HepG2 (cell line): Measurements from ENCODE around the gene SIRT1. TPM values are rescaled to one million over a fixed set of nuclear protein-coding genes. Genes with fewer than 3 reads are reported as not detected.

Experiments
- AHDC1 ChIP-seq: sonication (generic); formaldehyde crosslinking; IDR thresholded peaks from 2 replicates; pipeline ENCODE4 v1.5.1; 2020; ENCODE audit warnings: mild to moderate bottlenecking, missing genetic modification reagents, borderline replicate concordance
- E2F5 ChIP-seq: sonication (generic); formaldehyde crosslinking; conservative IDR thresholded peaks from 2 replicates; pipeline ENCODE4 v1.4.0; 2020; ENCODE audit warnings: missing genetic modification reagents
- HDAC6 ChIP-seq: fragments of 200-600 bp; sonication (generic); IDR thresholded peaks from 2 replicates; pipeline ENCODE4 v1.7.0; 2017; ENCODE audit warnings: mild to moderate bottlenecking, antibody characterized with exemption, low read length, low read depth
- MED13 ChIP-seq: sonication (generic); formaldehyde crosslinking; IDR thresholded peaks from 2 replicates; pipeline ENCODE4 v1.5.0; 2020; ENCODE audit warnings: missing genetic modification reagents
- MTERF4 ChIP-seq: sonication (generic); formaldehyde crosslinking; IDR thresholded peaks from 2 replicates; pipeline ENCODE4 v1.8.0; 2023; ENCODE audit warnings: mild to moderate bottlenecking, missing genetic modification reagents
- MYNN ChIP-seq: sonication (generic); formaldehyde crosslinking; IDR thresholded peaks from 2 replicates; pipeline ENCODE4 v1.4.0; 2020; ENCODE audit warnings: mild to moderate bottlenecking, low read depth, missing genetic modification reagents
- NAIF1 ChIP-seq: sonication (generic); formaldehyde crosslinking; IDR thresholded peaks from 2 replicates; pipeline ENCODE4 v1.5.0; 2020; ENCODE audit warnings: mild to moderate bottlenecking, missing genetic modification reagents, borderline replicate concordance
- PLRG1 ChIP-seq: fragments of 450-650 bp; conservative IDR thresholded peaks from 2 replicates; pipeline ENCODE4 v1.6.1; 2016
- POLR2AphosphoS2 ChIP-seq: IDR thresholded peaks from 2 replicates; pipeline ENCODE4 v1.6.1; 2011; ENCODE audit warnings: low read depth, low read length, improper control_type of control experiment
- RNF219 ChIP-seq: sonication (generic); formaldehyde crosslinking; IDR thresholded peaks from 2 replicates; pipeline ENCODE4 v1.5.0; 2020; ENCODE audit warnings: mild to moderate bottlenecking, missing genetic modification reagents
- RXRA ChIP-seq: sonication (generic); formaldehyde crosslinking; IDR thresholded peaks from 2 replicates; pipeline ENCODE4 v1.5.1; 2020; ENCODE audit warnings: missing genetic modification reagents
- TMF1 ChIP-seq: sonication (generic); formaldehyde crosslinking; IDR thresholded peaks from 2 replicates; pipeline ENCODE4 v1.8.1; 2022; ENCODE audit warnings: low read depth, missing genetic modification reagents
- WIZ ChIP-seq: sonication (generic); formaldehyde crosslinking; IDR thresholded peaks from 2 replicates; pipeline ENCODE4 v1.5.1; 2020; ENCODE audit warnings: mild to moderate bottlenecking, missing genetic modification reagents
- ZNF362 ChIP-seq: sonication (generic); formaldehyde crosslinking; IDR thresholded peaks from 2 replicates; pipeline ENCODE4 v1.4.0; 2020; ENCODE audit warnings: missing genetic modification reagents, mild to moderate bottlenecking, borderline replicate concordance
- ZNF446 ChIP-seq: sonication (generic); formaldehyde crosslinking; IDR thresholded peaks from 2 replicates; pipeline ENCODE4 v1.5.0; 2020; ENCODE audit warnings: mild to moderate bottlenecking, missing genetic modification reagents
- ZNF546 ChIP-seq: sonication (generic); formaldehyde crosslinking; conservative IDR thresholded peaks from 2 replicates; pipeline ENCODE4 v1.8.1; 2023; ENCODE audit warnings: mild to moderate bottlenecking, missing genetic modification reagents
- ZNF772 ChIP-seq: sonication (generic); formaldehyde crosslinking; IDR thresholded peaks from 2 replicates; pipeline ENCODE4 v1.5.0; 2020; ENCODE audit warnings: mild to moderate bottlenecking, missing genetic modification reagents
- ZNF775 ChIP-seq: sonication (generic); formaldehyde crosslinking; IDR thresholded peaks from 2 replicates; pipeline ENCODE4 v1.4.0; 2020; ENCODE audit warnings: missing genetic modification reagents, mild to moderate bottlenecking, moderate library complexity, borderline replicate concordance
- polyA plus RNA-seq, 8 experiments: library from polyadenylated mRNA; depleted of rRNA in 3 of 8; stranded (reverse) in 7 of 8; unstranded in 1 of 8; fragments of >200 nt; fragmentation: Illumina TruSeq in 4 of 8; extraction: Trizol in 4 of 8; gene quantifications; 2 replicates each; pipeline versions ENCODE4 v1.2.1 to v1.2.3, GENCODE V29; 2011 to 2016; ENCODE audit warnings: low read depth in 4 of 8, missing spikeins in 1 of 8, mixed read lengths in 1 of 8; ENCODE audit not compliant: insufficient read depth in 1 of 8
- total RNA-seq, 5 experiments: library from RNA; depleted of rRNA; stranded (reverse); fragments of >200 nt; fragmentation: Illumina TruSeq; extraction: Trizol; gene quantifications; 2 replicates each; pipeline ENCODE4 v1.2.3, GENCODE V29; 2016; ENCODE audit warnings: low read depth in 1 of 5

The SIRT1 gene
- total and polyA plus RNA-seq, 2 of the 13 experiments (the other 11 are each of a cell fraction or from before 2014, with no cell fraction given), result 9.4 to 10.2 TPM

GRCh38 chr10:67884313-67884841, at the start of gene SIRT1 (continued):
- TF ChIP-seq ZNF772 (CRISPR knock-in tag) (0 out of 2 replicates have a peak, but pooled peaks have one; percentile 13), MED13 (CRISPR knock-in tag) (peak; percentile 66; the same call in 1 of the 2 replicates), ZNF546 (CRISPR knock-in tag) (0 out of 2 replicates have a peak, but pooled peaks have one; percentile 46), HDAC6 (no peak), TMF1 (CRISPR knock-in tag) (peak; percentile 95), RNF219 (CRISPR knock-in tag) (no peak; the same call in 1 of the 2 replicates), AHDC1 (CRISPR knock-in tag) (no peak; the same call in 1 of the 2 replicates), NAIF1 (CRISPR knock-in tag) (peak; percentile 85; the same call in 1 of the 2 replicates), E2F5 (peak; percentile 94), PLRG1 (no peak), MYNN (CRISPR knock-in tag) (0 out of 2 replicates have a peak, but pooled peaks have one; percentile 82), RXRA (CRISPR knock-in tag) (no peak; the same call in 1 of the 2 replicates), WIZ (CRISPR knock-in tag) (0 out of 2 replicates have a peak, but pooled peaks have one; percentile 26), ZNF446 (CRISPR knock-in tag) (peak; percentile 36; the same call in 1 of the 2 replicates), ZNF775 (no peak), ZNF362 (CRISPR knock-in tag) (peak; percentile 31; the same call in 1 of the 2 replicates), POLR2AphosphoS2 (no peak), MTERF4 (CRISPR knock-in tag) (no peak; the same call in 1 of the 2 replicates)
